ENCODE data around the gene ATXN1. TPM values are rescaled to one million over a fixed set of nuclear protein-coding genes. Genes with fewer than 3 reads are reported as not detected.

The ATXN1 gene
- total RNA-seq, 1 experiment from 2014 or later: 5.6 TPM

DNA sequence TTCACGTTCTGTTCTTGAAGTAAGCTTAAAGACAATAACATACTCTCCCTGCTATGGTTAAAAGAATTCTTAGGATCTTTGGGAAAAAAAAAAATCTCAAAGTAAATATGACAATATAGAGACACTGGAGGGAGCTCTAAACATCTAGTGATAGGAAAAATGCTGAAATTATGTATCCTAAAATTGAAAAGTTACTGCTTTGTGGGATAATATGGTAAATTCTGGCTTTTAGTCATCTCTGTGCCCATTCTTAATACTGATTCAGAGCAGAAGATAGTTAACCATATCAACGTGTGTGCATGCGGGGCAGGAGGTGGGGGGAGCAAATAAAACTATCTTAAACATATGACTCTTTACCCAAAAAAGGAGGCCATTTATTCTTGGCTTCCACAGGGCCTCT, 357.4 kb downstream of the ATXN1 start:
- no peaks in the 10 kb centered on the region for H3K79me1 ChIP-seq (ENCODE audit: insufficient read depth, low read depth, low read length, poor library complexity, severe bottlenecking)
- no peak overlapping the region for H3K14ac ChIP-seq (ENCODE audit: insufficient read depth, low read length)
- no peaks in the 10 kb centered on the region for H3K23me2 ChIP-seq (ENCODE audit: insufficient read length, low read depth, low read length, poor library complexity, severe bottlenecking)
- Mint-ChIP-seq H3K27me3 (ENCODE audit: low read depth) (no peaks in the 10 kb centered on the region), H3K4me3 (no peak overlapping the region), H3K9me3 (peaks cover 3 to 4% of the 10 kb centered on the region in 2 experiments; a peak in 3 of 5 replicates), H3K27ac (no peak overlapping the region), H3K36me3 (ENCODE audit: insufficient read depth in 1 of 3, low read depth in 3 of 3) (no peaks in the 10 kb centered on the region), H3K4me1 (no peaks in the 10 kb centered on the region; a peak in 1 of 4 replicates)
- H2AFZ ChIP-seq (ENCODE audit: low read length): no peak overlapping the region
- H3K56ac ChIP-seq (ENCODE audit: insufficient read length, low read depth, low read length): no peak overlapping the region
- no peak overlapping the region for H3T11ph ChIP-seq (ENCODE audit: low read length)
- no peaks in the 10 kb centered on the region for H3K9me3 ChIP-seq (ENCODE audit: control insufficient read depth, low read depth, low read length)
- no peaks in the 10 kb centered on the region for H3K79me2 ChIP-seq (ENCODE audit: insufficient read depth, low read length)
- WGBS (ENCODE audit: extremely low coverage, insufficient read length, low lambda C conversion rate): no CpG with 5 or more reads among the region's 3 CpGs
- H2BK12ac ChIP-seq (ENCODE audit: insufficient read length, low read depth, low read length): no peak overlapping the region
- no peak overlapping the region for H3K4me2 ChIP-seq (ENCODE audit: insufficient read depth, insufficient read length, low read length)
- no peak overlapping the region for H3K9ac ChIP-seq (ENCODE audit: extremely low read depth, insufficient read length, low read length)
- no peak overlapping the region for H3K23ac ChIP-seq (ENCODE audit: insufficient read length, low read depth, low read length)
- no peak overlapping the region for H4K8ac ChIP-seq (replicated peaks; ENCODE audit: insufficient read length, low read depth, low read length)
- H3K4me1 ChIP-seq (ENCODE audit: insufficient read depth, low read length): no peaks in the 10 kb centered on the region
- H2AK5ac ChIP-seq (ENCODE audit: insufficient read length, low read length): no peak overlapping the region
- no peak overlapping the region for H3K18ac ChIP-seq (ENCODE audit: insufficient read length, low read depth, low read length)
- H4K91ac ChIP-seq (ENCODE audit: insufficient read length, low read depth, low read length): no peak overlapping the region
- H2BK20ac ChIP-seq (ENCODE audit: low read depth, low read length, poor library complexity, severe bottlenecking): no peak overlapping the region
- TF ChIP-seq, protein P1, sequence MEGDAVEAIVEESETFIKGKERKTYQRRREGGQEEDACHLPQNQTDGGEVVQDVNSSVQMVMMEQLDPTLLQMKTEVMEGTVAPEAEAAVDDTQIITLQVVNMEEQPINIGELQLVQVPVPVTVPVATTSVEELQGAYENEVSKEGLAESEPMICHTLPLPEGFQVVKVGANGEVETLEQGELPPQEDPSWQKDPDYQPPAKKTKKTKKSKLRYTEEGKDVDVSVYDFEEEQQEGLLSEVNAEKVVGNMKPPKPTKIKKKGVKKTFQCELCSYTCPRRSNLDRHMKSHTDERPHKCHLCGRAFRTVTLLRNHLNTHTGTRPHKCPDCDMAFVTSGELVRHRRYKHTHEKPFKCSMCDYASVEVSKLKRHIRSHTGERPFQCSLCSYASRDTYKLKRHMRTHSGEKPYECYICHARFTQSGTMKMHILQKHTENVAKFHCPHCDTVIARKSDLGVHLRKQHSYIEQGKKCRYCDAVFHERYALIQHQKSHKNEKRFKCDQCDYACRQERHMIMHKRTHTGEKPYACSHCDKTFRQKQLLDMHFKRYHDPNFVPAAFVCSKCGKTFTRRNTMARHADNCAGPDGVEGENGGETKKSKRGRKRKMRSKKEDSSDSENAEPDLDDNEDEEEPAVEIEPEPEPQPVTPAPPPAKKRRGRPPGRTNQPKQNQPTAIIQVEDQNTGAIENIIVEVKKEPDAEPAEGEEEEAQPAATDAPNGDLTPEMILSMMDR (conservative IDR thresholded peaks at IDR 0.05): 0 out of 3 replicates have a peak, but pooled peaks have one; percentile 21
- no peak overlapping the region for H2BK15ac ChIP-seq (ENCODE audit: low read depth, low read length)
- H2BK120ac ChIP-seq (ENCODE audit: low read depth, low read length, poor library complexity, severe bottlenecking): no peak overlapping the region
- H3K27me3 ChIP-seq (ENCODE audit: insufficient read depth, low read length): no peaks in the 10 kb centered on the region
- H4K5ac ChIP-seq (ENCODE audit: insufficient read length, low read depth, low read length): no peak overlapping the region
- H3K4ac ChIP-seq (ENCODE audit: low read depth, low read length): no peak overlapping the region
- H3K27ac ChIP-seq (ENCODE audit: insufficient read length, low read depth, low read length): no peak overlapping the region
- H4K20me1 ChIP-seq (ENCODE audit: control insufficient read depth, insufficient read depth, insufficient read length): no peaks in the 10 kb centered on the region
- no peak for DNase-seq
- no peak overlapping the region for H2BK5ac ChIP-seq (ENCODE audit: insufficient read length, low read length)
